ENCODE results near the gene LTA4H. TPM values are rescaled to one million over a fixed set of nuclear protein-coding genes. Genes with fewer than 3 reads are reported as not detected.

The LTA4H gene
- total RNA-seq, 4 donors from 2014 or later: 41.4 to 50.2 (median 44.7) TPM

DNA sequence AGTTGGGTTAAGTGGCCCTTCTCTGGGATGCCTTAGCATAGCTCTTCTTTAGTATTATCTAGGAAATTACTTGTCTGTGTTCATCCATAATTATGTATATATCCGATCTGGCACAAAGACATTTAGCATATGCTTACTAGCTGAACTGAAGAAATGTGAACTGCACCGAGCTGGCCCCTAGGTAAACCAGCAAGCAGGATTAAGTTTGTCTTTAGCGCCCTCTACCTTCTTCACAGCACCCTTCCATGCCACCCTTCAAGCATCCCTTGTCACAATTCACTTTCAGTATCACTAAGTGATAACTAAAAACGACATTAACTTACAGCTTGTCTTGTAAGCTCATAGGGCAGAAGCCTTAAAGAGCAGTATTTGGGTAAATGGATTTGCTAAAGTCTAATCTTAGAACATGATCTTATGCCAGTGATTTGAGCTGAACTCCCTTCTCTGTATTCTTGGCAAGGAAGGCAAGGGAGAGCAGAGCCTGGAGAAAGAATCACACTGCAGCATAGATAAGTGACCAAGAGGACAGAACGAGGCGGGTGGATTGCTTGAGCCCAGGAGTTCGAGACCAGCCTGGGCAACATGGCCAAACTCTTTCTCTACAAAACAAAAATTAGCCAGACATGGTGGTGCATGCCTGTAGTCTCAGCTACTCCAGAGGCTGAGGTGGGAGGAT lies 36.6 kb downstream of the LTA4H start:
- peaks cover 2 to 40% (median 2%) of the 10 kb centered on the region in 3 donors for H3K36me3 ChIP-seq
- H3K4me1 ChIP-seq: peaks cover 0 to 7% (median 0%) of the 10 kb centered on the region in 4 donors
- H3K9me3 ChIP-seq: no peaks in the 10 kb centered on the region
- TF ChIP-seq POLR2A (IDR thresholded peaks at IDR 0.05): no peak
- no peak for TF ChIP-seq EP300 (IDR thresholded peaks at IDR 0.05)
- TF ChIP-seq, protein P1, sequence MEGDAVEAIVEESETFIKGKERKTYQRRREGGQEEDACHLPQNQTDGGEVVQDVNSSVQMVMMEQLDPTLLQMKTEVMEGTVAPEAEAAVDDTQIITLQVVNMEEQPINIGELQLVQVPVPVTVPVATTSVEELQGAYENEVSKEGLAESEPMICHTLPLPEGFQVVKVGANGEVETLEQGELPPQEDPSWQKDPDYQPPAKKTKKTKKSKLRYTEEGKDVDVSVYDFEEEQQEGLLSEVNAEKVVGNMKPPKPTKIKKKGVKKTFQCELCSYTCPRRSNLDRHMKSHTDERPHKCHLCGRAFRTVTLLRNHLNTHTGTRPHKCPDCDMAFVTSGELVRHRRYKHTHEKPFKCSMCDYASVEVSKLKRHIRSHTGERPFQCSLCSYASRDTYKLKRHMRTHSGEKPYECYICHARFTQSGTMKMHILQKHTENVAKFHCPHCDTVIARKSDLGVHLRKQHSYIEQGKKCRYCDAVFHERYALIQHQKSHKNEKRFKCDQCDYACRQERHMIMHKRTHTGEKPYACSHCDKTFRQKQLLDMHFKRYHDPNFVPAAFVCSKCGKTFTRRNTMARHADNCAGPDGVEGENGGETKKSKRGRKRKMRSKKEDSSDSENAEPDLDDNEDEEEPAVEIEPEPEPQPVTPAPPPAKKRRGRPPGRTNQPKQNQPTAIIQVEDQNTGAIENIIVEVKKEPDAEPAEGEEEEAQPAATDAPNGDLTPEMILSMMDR (IDR thresholded peaks at IDR 0.05): peak; percentile 43 to 65 (median 52)
- no peaks in the 10 kb centered on the region for H3K27me3 ChIP-seq
- H3K27ac ChIP-seq: no peak overlapping the region
- peak in 1 of 2 donors; percentile 17 for DNase-seq (ENCODE audit: low spot score in 2 of 2)
- WGBS, 2 donors: 30 to 32% methylated on average over 7 of the region's 7 CpGs
- H3K4me3 ChIP-seq: no peak overlapping the region

DNA sequence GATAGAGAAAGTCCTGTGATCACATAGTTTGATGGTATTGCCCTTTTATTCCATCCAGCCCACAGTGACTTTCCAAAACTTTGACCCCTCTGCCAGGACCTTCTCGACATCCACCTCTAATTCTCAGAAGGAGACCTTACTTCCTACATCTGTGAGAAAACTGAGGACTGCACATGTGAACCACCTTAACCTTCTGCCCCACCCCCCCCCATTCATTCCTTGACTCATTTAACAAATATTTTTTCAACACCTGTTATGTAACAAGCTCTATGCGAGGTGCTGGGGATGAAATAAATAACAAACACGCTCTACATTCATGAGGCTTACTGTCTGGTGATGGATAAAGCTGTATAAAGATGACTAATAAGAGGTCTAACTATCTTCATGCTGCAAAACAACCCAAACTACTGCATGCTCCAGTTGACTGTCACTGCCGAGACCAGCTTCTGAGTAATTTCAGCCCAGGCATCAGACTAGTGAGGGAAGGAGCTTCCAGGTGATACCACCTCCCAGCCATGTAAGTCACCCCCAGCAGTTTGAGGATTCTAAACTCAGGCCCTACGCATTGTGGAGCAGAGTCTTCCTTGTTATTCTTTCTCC lies 37.4 kb downstream of the LTA4H start:
- H3K4me1 ChIP-seq: peaks cover 0 to 7% (median 0%) of the 10 kb centered on the region in 4 donors
- no peak for DNase-seq (ENCODE audit: low spot score in 2 of 2)
- H3K27me3 ChIP-seq: no peaks in the 10 kb centered on the region
- H3K9me3 ChIP-seq: no peaks in the 10 kb centered on the region
- peaks cover 0 to 33% (median 2%) of the 10 kb centered on the region in 3 donors for H3K36me3 ChIP-seq
- no peak for TF ChIP-seq EP300 (IDR thresholded peaks at IDR 0.05)
- no peak for TF ChIP-seq POLR2A (IDR thresholded peaks at IDR 0.05)
- TF ChIP-seq, protein P1 (IDR thresholded peaks at IDR 0.05): no peak
- no peak overlapping the region for H3K4me3 ChIP-seq
- H3K27ac ChIP-seq: no peak overlapping the region
- whole genome bisulfite sequencing, 2 donors: 81 to 89% methylated on average over 5 of the region's 5 CpGs

DNA sequence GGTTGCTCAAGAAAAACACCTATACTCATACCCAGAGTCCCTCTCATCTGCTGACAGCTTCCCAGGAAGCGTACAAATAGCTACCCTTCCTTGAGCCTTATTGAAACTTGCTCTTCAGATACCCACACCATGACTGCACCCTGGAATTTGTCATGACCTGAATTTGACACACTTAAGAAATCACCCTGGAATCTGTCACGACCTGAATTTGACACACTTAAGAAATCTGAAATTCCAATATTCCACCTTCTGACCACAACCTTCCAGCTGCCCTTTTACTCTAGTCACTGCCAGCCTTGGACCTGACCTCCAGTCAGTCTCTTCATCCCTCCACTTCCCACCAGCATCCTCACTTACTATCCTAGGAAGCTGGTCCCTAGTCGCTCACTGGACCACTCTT lies 38.1 kb downstream of the LTA4H start:
- Histone ChIP-seq H3K27me3 (no peaks in the 10 kb centered on the region), H3K27ac (no peak overlapping the region), H3K36me3 (peaks cover 0 to 26% (median 0%) of the 10 kb centered on the region in 3 donors), H3K4me3 (no peak overlapping the region), H3K9me3 (no peaks in the 10 kb centered on the region), H3K4me1 (peaks cover 0 to 7% (median 0%) of the 10 kb centered on the region in 4 donors)
- DNase-seq (ENCODE audit: low spot score in 2 of 2): no peak
- WGBS, 2 donors: 88 to 90% methylated on average over 3 of the region's 3 CpGs
- TF ChIP-seq, protein P1 (IDR thresholded peaks at IDR 0.05): no peak
- TF ChIP-seq POLR2A (IDR thresholded peaks at IDR 0.05) (no peak), EP300 (IDR thresholded peaks at IDR 0.05) (no peak)

DNA sequence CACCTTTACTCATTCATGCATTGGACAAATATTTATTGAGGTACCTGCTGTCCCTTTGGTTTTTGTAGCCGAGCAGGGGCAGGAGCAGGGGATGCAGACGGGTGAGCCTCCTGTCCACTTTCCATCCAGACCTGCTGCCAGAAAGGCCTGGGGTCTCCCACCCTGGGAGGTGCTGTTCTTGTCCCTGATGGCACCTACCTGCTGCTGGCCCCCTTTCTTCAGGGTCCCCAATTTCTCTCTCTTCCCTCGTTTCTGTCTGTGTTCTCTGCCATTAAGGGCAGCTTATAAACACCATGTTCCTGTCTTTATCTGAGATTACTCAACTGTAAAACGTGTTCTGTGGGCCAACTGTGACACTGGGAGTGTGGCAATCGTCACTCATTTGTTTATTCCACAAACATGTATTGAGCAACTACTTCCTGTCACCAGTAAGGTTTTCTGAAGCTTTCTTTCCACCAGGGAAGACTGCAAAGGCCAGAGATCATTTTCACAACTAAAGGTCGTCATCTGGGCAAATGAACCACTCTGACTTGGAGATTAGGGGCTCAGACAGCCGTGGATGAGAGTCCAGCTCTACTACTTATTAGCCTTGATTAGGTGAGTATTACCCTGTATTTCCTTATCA lies 39.2 kb downstream of the LTA4H start, which contains the start of gene HAL:
Gene HAL (minus strand): TSS at position 311 of the 625 bp plus-strand sequence. CDS start 434 bp downstream, outside the sequence.
- TF ChIP-seq, protein P1 (IDR thresholded peaks at IDR 0.05): no peak
- TF ChIP-seq EP300 (IDR thresholded peaks at IDR 0.05) (peak in 1 of 2 donors; percentile 32), POLR2A (IDR thresholded peaks at IDR 0.05) (no peak)
- peaks cover 0 to 14% (median 0%) of the 10 kb centered on the region in 3 donors for H3K36me3 ChIP-seq
- no peak for DNase-seq (ENCODE audit: low spot score in 2 of 2)
- peaks cover 0 to 7% (median 0%) of the 10 kb centered on the region in 4 donors for H3K4me1 ChIP-seq
- no peak within 1 kb of the TSS for H3K27ac ChIP-seq
- H3K9me3 ChIP-seq: no peaks in the 10 kb centered on the region
- WGBS, 2 donors: 70 to 78% methylated on average over 7 of the region's 7 CpGs
- H3K27me3 ChIP-seq: no peaks in the 10 kb centered on the region
- no peak within 1 kb of the TSS for H3K4me3 ChIP-seq

All from tibial nerve (tissue), 4 donors.